ENCODE data around the gene GCFC2.

The GCFC2 gene

GRCh38 chr2:75647771-75648170, 62.9 kb downstream of the GCFC2 start:
- no peak for DNase-seq (ENCODE audit: low read depth in 1 of 2, low spot score in 1 of 2)
- H3K27ac ChIP-seq (replicated peaks): peak overlapping the region; percentile 92
- TF ChIP-seq GABPA (IDR thresholded peaks at IDR 0.05; ENCODE audit: low read depth) (no peak), POLR2AphosphoS5 (IDR thresholded peaks at IDR 0.05; ENCODE audit: low read depth) (no peak), SPI1 (IDR thresholded peaks at IDR 0.05; ENCODE audit: borderline replicate concordance, low read depth) (no peak), REST (IDR thresholded peaks at IDR 0.05; ENCODE audit: insufficient replicate concordance, low read depth) (no peak)
- TF ChIP-seq, protein P1, sequence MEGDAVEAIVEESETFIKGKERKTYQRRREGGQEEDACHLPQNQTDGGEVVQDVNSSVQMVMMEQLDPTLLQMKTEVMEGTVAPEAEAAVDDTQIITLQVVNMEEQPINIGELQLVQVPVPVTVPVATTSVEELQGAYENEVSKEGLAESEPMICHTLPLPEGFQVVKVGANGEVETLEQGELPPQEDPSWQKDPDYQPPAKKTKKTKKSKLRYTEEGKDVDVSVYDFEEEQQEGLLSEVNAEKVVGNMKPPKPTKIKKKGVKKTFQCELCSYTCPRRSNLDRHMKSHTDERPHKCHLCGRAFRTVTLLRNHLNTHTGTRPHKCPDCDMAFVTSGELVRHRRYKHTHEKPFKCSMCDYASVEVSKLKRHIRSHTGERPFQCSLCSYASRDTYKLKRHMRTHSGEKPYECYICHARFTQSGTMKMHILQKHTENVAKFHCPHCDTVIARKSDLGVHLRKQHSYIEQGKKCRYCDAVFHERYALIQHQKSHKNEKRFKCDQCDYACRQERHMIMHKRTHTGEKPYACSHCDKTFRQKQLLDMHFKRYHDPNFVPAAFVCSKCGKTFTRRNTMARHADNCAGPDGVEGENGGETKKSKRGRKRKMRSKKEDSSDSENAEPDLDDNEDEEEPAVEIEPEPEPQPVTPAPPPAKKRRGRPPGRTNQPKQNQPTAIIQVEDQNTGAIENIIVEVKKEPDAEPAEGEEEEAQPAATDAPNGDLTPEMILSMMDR (IDR thresholded peaks at IDR 0.05; ENCODE audit: insufficient read depth, low read length): no peak

GRCh38 chr2:75646583-75647425, 63.9 kb downstream of the GCFC2 start, which contains the start of gene MRPL19:
MRPL19 (plus strand) TSS chr2:75646783; CDS start chr2:75646808, 25 bp downstream.
- Histone ChIP-seq H3K27me3 (ENCODE audit: insufficient read depth, poor library complexity, severe bottlenecking) (no peaks in the 10 kb centered on the region), H3K4me3 (replicated peaks; ENCODE audit: insufficient read depth, low read length) (peak within 1 kb of the TSS; percentile 77), H3K27ac (replicated peaks) (peak within 1 kb of the TSS; percentile 92)
- DNase-seq (ENCODE audit: low read depth in 1 of 2, low spot score in 1 of 2): peak; percentile 59 to 90
- TF ChIP-seq REST (IDR thresholded peaks at IDR 0.05; ENCODE audit: insufficient replicate concordance, low read depth) (peak; percentile 8), SPI1 (IDR thresholded peaks at IDR 0.05; ENCODE audit: borderline replicate concordance, low read depth) (peak; percentile 22; the same call in 1 of the 2 replicates), POLR2AphosphoS5 (IDR thresholded peaks at IDR 0.05; ENCODE audit: low read depth) (peak; percentile 67), GABPA (IDR thresholded peaks at IDR 0.05; ENCODE audit: low read depth) (no peak)
- TF ChIP-seq, protein P1 (IDR thresholded peaks at IDR 0.05; ENCODE audit: insufficient read depth, low read length): no peak

More at GRCh38 chr2:75647771-75648170, 62.9 kb downstream of the GCFC2 start:
- Histone ChIP-seq H3K4me3 (replicated peaks; ENCODE audit: insufficient read depth, low read length) (peak overlapping the region; percentile 77), H3K27me3 (ENCODE audit: insufficient read depth, poor library complexity, severe bottlenecking) (no peaks in the 10 kb centered on the region)

DNA sequence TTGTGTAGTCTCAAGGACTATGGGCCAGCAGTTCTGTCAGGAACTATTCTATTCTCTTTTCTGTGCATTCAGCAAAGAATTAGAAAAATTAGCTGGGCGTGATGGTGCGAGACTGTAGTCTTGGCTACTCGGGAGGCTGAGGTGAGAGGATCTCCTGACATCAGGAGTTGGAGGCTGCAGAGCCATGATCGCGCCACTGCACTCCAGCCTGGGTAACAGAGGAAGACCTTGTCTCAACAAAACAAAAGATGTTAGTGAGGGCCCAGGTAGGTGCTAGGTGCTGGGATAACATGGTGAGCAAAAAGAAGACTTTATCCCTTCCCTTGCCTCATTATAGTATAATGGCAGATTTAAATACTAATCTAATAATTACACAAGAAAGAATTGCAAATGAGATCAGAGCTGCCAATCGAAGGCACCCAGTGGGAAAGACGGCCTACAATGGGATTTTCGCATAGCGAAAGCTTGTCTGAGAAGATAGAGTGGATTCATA, 64.6 kb downstream of the GCFC2 start:
- Histone ChIP-seq H3K4me3 (replicated peaks; ENCODE audit: insufficient read depth, low read length) (peak overlapping the region; percentile 77), H3K27me3 (ENCODE audit: insufficient read depth, poor library complexity, severe bottlenecking) (no peaks in the 10 kb centered on the region), H3K27ac (replicated peaks) (peak overlapping the region; percentile 92)
- TF ChIP-seq POLR2AphosphoS5 (IDR thresholded peaks at IDR 0.05; ENCODE audit: low read depth) (no peak), SPI1 (IDR thresholded peaks at IDR 0.05; ENCODE audit: borderline replicate concordance, low read depth) (no peak), REST (IDR thresholded peaks at IDR 0.05; ENCODE audit: insufficient replicate concordance, low read depth) (no peak), GABPA (IDR thresholded peaks at IDR 0.05; ENCODE audit: low read depth) (no peak)
- TF ChIP-seq, protein P1 (IDR thresholded peaks at IDR 0.05; ENCODE audit: insufficient read depth, low read length): no peak
- DNase-seq (ENCODE audit: low read depth in 1 of 2, low spot score in 1 of 2): no peak
